WTC11 (cell line): ENCODE results near the gene CCBE1.

ENCODE experiments used
- CREB1 ChIP-seq: sonication (generic); formaldehyde crosslinking; IDR thresholded peaks from 2 replicates; pipeline ENCODE4 v1.8.0; 2023; ENCODE audit warnings: mild to moderate bottlenecking, missing genetic modification reagents
- FOXK1 ChIP-seq: sonication (generic); formaldehyde crosslinking; IDR thresholded peaks from 2 replicates; pipeline ENCODE4 v1.8.0; 2022; ENCODE audit warnings: mild to moderate bottlenecking, moderate library complexity, missing genetic modification reagents
- SP1 ChIP-seq: sonication (generic); formaldehyde crosslinking; conservative IDR thresholded peaks from 2 replicates; pipeline ENCODE4 v1.8.1; 2022; ENCODE audit warnings: missing genetic modification reagents
- ZNF232 ChIP-seq: sonication (generic); formaldehyde crosslinking; IDR thresholded peaks from 2 replicates; pipeline ENCODE4 v1.8.0; 2022; ENCODE audit warnings: mild to moderate bottlenecking, missing genetic modification reagents
- TF ChIP-seq, protein P1 (sequence below): fragments of 200-600 bp; IDR thresholded peaks from 2 replicates; pipeline ENCODE4 v1.8.0; 2022; ENCODE audit warnings: antibody characterized with exemption

DNA sequence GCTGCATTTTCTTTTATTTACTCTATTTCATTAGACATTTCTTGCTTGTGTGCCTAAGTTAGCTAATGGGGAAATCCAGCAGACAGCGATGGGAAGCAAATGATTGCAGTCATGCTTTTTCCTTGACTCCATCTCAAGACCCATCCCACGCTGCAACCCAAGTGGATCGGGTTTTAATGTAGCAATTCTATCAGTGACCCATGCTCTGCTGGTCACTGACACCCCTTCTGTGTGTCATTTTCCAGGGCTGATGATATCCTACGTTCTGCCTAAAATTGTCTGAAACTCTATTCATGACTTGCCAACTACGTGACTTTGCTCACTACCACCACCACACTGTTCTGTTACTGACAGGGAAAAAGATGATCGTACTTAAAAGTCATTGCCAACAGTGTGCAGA, 129.8 kb downstream of the CCBE1 start:
- TF ChIP-seq, protein P1, sequence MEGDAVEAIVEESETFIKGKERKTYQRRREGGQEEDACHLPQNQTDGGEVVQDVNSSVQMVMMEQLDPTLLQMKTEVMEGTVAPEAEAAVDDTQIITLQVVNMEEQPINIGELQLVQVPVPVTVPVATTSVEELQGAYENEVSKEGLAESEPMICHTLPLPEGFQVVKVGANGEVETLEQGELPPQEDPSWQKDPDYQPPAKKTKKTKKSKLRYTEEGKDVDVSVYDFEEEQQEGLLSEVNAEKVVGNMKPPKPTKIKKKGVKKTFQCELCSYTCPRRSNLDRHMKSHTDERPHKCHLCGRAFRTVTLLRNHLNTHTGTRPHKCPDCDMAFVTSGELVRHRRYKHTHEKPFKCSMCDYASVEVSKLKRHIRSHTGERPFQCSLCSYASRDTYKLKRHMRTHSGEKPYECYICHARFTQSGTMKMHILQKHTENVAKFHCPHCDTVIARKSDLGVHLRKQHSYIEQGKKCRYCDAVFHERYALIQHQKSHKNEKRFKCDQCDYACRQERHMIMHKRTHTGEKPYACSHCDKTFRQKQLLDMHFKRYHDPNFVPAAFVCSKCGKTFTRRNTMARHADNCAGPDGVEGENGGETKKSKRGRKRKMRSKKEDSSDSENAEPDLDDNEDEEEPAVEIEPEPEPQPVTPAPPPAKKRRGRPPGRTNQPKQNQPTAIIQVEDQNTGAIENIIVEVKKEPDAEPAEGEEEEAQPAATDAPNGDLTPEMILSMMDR: no peak
- TF ChIP-seq SP1 (CRISPR knock-in tag): no peak
- no peak for TF ChIP-seq FOXK1 (CRISPR knock-in tag)
- TF ChIP-seq ZNF232 (CRISPR knock-in tag): no peak
- TF ChIP-seq CREB1 (CRISPR knock-in tag): no peak
